ENCODE data around the gene SEMA3E. TPM values are rescaled to one million over a fixed set of nuclear protein-coding genes. Genes with fewer than 3 reads are reported as not detected.

The SEMA3E gene
- polyA plus RNA-seq, 1 of the 3 experiments (the other 2 are of a cell fraction) = under 0.01 TPM

DNA sequence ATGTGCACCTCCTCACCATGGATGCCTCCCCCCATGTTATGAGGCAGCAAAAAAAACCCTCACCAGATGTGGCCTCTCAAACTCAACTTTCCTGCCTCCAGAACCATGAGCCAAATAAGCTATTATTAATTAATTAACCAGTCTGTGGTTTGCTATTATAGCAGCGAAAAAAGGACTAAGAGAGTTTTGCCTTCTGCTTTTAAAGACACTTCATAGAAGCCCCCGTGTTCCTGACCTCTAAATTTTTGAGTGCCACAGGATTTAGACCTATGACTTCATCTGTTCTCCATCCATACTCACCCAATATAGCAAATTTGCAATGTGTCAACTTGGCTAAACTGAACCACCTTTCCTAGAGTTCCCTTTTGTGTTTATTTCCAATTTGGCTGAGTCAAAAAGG lies 9.2 kb upstream of the SEMA3E start:
- 40% methylated on average over 2 of the region's 2 CpGs for WGBS (ENCODE audit: low lambda C conversion rate)
- Histone ChIP-seq H3K9me3 (no peaks in the 10 kb centered on the region), H3K4me2 (no peak overlapping the region), H3F3A (replicated peaks; ENCODE audit: insufficient read depth) (no peaks in the 10 kb centered on the region), H2AFZ (ENCODE audit: low read depth) (no peak overlapping the region), H4K20me1 (ENCODE audit: insufficient read depth) (no peaks in the 10 kb centered on the region), H3K79me2 (ENCODE audit: insufficient read depth) (no peaks in the 10 kb centered on the region), H3K4me3 (ENCODE audit: low read depth in 2 of 2, low read length in 1 of 2) (no peak overlapping the region), H3K36me3 (replicated peaks in 1 of 2; ENCODE audit: control insufficient read depth in 1 of 2, insufficient read depth in 2 of 2, low read length in 1 of 2) (no peaks in the 10 kb centered on the region), H3K9me2 (no peaks in the 10 kb centered on the region), H3K4me1 (ENCODE audit: control insufficient read depth in 1 of 2, insufficient read depth in 2 of 2, low read depth in 1 of 2, low read length in 1 of 2) (no peaks in the 10 kb centered on the region; a peak in 1 of 4 replicates), H3K27me3 (ENCODE audit: insufficient read depth) (no peaks in the 10 kb centered on the region), H3K27ac (ENCODE audit: low read depth in 2 of 2, low read length in 1 of 2) (no peak overlapping the region), H3K9ac (no peak overlapping the region)
- DNase-seq = no peak
- CTCF ChIA-PET = no interaction called here
- POLR2A ChIA-PET = no interaction called here
- TF ChIP-seq, protein P1, sequence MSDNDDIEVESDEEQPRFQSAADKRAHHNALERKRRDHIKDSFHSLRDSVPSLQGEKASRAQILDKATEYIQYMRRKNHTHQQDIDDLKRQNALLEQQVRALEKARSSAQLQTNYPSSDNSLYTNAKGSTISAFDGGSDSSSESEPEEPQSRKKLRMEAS (IDR thresholded peaks at IDR 0.05; ENCODE audit: low read depth) = no peak
- no peak for TF ChIP-seq EZH2phosphoT487 (IDR thresholded peaks at IDR 0.05; ENCODE audit: borderline replicate concordance, low read depth)
- TF ChIP-seq, protein P2, sequence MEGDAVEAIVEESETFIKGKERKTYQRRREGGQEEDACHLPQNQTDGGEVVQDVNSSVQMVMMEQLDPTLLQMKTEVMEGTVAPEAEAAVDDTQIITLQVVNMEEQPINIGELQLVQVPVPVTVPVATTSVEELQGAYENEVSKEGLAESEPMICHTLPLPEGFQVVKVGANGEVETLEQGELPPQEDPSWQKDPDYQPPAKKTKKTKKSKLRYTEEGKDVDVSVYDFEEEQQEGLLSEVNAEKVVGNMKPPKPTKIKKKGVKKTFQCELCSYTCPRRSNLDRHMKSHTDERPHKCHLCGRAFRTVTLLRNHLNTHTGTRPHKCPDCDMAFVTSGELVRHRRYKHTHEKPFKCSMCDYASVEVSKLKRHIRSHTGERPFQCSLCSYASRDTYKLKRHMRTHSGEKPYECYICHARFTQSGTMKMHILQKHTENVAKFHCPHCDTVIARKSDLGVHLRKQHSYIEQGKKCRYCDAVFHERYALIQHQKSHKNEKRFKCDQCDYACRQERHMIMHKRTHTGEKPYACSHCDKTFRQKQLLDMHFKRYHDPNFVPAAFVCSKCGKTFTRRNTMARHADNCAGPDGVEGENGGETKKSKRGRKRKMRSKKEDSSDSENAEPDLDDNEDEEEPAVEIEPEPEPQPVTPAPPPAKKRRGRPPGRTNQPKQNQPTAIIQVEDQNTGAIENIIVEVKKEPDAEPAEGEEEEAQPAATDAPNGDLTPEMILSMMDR (IDR thresholded peaks at IDR 0.05) = no peak

DNA sequence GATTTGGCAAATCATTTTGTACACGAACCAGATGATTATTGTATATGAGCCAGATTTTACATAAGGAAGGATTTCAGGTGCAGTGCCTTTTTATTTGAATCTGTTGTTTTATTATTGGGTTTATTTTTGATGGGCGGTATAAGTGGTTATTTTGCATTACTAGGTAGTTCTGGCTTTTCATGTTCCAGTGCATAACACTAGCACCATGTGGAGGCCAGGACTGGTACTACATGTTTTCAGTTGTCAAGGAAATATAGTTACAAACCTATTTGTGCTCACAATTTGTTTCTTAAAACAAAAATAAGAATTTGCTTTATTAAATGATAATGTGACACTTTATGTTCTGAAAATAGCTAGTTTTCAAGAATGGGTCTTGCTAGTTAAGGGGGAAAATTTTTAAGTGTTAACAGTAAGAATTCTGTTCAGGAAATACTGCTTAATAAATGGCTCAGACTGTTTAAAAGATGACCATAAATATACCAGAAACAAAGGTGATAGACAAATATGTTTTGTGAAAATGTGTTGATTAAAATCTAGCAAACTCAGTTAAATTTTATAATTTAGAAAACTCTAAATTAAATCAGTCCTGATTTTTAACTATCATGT lies 7.1 kb upstream of the SEMA3E start:
- Histone ChIP-seq H3F3A (replicated peaks; ENCODE audit: insufficient read depth) (no peaks in the 10 kb centered on the region), H3K27ac (ENCODE audit: low read depth in 2 of 2, low read length in 1 of 2) (no peak overlapping the region), H2AFZ (ENCODE audit: low read depth) (no peak overlapping the region), H3K79me2 (ENCODE audit: insufficient read depth) (no peaks in the 10 kb centered on the region), H3K27me3 (ENCODE audit: insufficient read depth) (no peaks in the 10 kb centered on the region), H3K4me3 (ENCODE audit: low read depth in 2 of 2, low read length in 1 of 2) (no peak overlapping the region; a peak in 1 of 4 replicates), H3K4me2 (no peak overlapping the region), H3K9me2 (no peaks in the 10 kb centered on the region), H3K36me3 (replicated peaks in 1 of 2; ENCODE audit: control insufficient read depth in 1 of 2, insufficient read depth in 2 of 2, low read length in 1 of 2) (no peaks in the 10 kb centered on the region), H4K20me1 (ENCODE audit: insufficient read depth) (no peaks in the 10 kb centered on the region), H3K9me3 (no peaks in the 10 kb centered on the region), H3K9ac (no peak overlapping the region), H3K4me1 (ENCODE audit: control insufficient read depth in 1 of 2, insufficient read depth in 2 of 2, low read depth in 1 of 2, low read length in 1 of 2) (no peaks in the 10 kb centered on the region; a peak in 1 of 4 replicates)
- ChIA-PET CTCF (interaction anchor here (0.5 to 2.3 kb wide), 50 partner anchors 9 to 1420 kb away, joined by 3 to 21 read pairs (median 4); no protein-coding TSS in a partner anchor), POLR2A (no interaction called here)
- DNase-seq = peak; percentile 61
- 17% methylated on average over 2 of the region's 2 CpGs for WGBS (ENCODE audit: low lambda C conversion rate)
- TF ChIP-seq GATA2 (CRISPR knock-in tag; IDR thresholded peaks at IDR 0.05) = no peak
- TF ChIP-seq, protein P3, sequence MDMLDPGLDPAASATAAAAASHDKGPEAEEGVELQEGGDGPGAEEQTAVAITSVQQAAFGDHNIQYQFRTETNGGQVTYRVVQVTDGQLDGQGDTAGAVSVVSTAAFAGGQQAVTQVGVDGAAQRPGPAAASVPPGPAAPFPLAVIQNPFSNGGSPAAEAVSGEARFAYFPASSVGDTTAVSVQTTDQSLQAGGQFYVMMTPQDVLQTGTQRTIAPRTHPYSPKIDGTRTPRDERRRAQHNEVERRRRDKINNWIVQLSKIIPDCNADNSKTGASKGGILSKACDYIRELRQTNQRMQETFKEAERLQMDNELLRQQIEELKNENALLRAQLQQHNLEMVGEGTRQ (IDR thresholded peaks at IDR 0.05; ENCODE audit: borderline replicate concordance, low read depth, low read length) = no peak
- TF ChIP-seq RXRA (IDR thresholded peaks at IDR 0.05; ENCODE audit: borderline replicate concordance, low read depth) = no peak
- 0 out of 2 replicates have a peak, but pooled peaks have one; percentile 33 for TF ChIP-seq RFX5 (IDR thresholded peaks at IDR 0.05; ENCODE audit: low read length)
- TF ChIP-seq RAD21 (IDR thresholded peaks at IDR 0.05; ENCODE audit: low read length) = peak; percentile 100
- TF ChIP-seq, protein P4, sequence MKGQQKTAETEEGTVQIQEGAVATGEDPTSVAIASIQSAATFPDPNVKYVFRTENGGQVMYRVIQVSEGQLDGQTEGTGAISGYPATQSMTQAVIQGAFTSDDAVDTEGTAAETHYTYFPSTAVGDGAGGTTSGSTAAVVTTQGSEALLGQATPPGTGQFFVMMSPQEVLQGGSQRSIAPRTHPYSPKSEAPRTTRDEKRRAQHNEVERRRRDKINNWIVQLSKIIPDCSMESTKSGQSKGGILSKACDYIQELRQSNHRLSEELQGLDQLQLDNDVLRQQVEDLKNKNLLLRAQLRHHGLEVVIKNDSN (IDR thresholded peaks at IDR 0.05; ENCODE audit: borderline replicate concordance, low read depth) = no peak
- TF ChIP-seq RCOR1 (IDR thresholded peaks at IDR 0.05; ENCODE audit: low read length) = no peak
- TF ChIP-seq, protein P5, sequence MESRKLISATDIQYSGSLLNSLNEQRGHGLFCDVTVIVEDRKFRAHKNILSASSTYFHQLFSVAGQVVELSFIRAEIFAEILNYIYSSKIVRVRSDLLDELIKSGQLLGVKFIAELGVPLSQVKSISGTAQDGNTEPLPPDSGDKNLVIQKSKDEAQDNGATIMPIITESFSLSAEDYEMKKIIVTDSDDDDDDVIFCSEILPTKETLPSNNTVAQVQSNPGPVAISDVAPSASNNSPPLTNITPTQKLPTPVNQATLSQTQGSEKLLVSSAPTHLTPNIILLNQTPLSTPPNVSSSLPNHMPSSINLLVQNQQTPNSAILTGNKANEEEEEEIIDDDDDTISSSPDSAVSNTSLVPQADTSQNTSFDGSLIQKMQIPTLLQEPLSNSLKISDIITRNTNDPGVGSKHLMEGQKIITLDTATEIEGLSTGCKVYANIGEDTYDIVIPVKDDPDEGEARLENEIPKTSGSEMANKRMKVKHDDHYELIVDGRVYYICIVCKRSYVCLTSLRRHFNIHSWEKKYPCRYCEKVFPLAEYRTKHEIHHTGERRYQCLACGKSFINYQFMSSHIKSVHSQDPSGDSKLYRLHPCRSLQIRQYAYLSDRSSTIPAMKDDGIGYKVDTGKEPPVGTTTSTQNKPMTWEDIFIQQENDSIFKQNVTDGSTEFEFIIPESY (IDR thresholded peaks at IDR 0.05; ENCODE audit: borderline replicate concordance, low read depth) = no peak
- TF ChIP-seq, protein P2 (IDR thresholded peaks at IDR 0.05) = peak; percentile 100
- TF ChIP-seq MEF2A (IDR thresholded peaks at IDR 0.05; ENCODE audit: borderline replicate concordance, low read depth) = no peak
- peak; percentile 98 for TF ChIP-seq SMC3 (IDR thresholded peaks at IDR 0.05; ENCODE audit: low read depth, low read length)

Data from SK-N-SH (cell line).